H7 (cell line): ENCODE data around the gene BRWD1. TPM values are rescaled to one million over a fixed set of nuclear protein-coding genes. Genes with fewer than 3 reads are reported as not detected.
"Not testable (repeated sequence)": the region's sequence is repeated elsewhere in the genome, so short reads cannot be mapped to it uniquely, and the experiment has no call there.

ENCODE experiments used
- DNase-seq: peaks from one replicate; pipeline ENCODE4 v3.0.0; 2012
- H3K27me3 ChIP-seq: 2 replicates; pipeline ENCODE4 v1.6.0; 2011; ENCODE audit warnings: mild to moderate bottlenecking, low read length; ENCODE audit not compliant: control insufficient read depth, insufficient read depth
- H3K36me3 ChIP-seq: replicated peaks from 2 replicates; pipeline ENCODE4 v1.5.1; 2011; ENCODE audit warnings: low read length; ENCODE audit not compliant: control insufficient read depth, insufficient read depth
- H3K4me3 ChIP-seq: 2 replicates; pipeline ENCODE4 v1.5.1; 2011; ENCODE audit warnings: low read depth, mild to moderate bottlenecking, control low read depth, low read length, moderate library complexity; ENCODE audit not compliant: insufficient read depth
- total RNA-seq: library from RNA; depleted of rRNA; stranded (reverse); fragments of >200 nt; shearing (Covaris generic); gene quantifications from 2 replicates; pipeline ENCODE4 v1.2.3, GENCODE V29; 2014

The BRWD1 gene
- total RNA-seq, 1 experiment from 2014 or later: 33.5 TPM

DNA sequence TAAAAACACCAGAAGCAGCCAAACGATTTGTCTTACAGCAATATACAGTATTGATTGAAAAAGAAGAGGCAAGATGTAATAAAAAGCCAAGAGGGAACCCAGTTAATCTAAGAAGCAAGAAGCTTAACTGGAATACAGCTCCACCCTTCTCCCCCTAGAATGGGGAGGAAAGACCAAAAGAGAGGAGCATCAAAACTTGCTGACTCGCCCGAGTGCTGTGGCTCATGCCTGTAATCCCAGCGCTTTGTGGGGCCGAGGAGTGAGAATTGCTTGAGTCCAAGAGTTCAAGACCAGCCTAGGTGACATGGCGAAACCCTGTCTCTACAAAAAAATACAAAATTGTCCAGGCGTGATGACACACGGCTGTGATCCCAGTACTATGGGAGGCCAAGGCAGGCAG is 32.2 kb downstream of the BRWD1 start:
- Histone ChIP-seq H3K27me3 (no peaks in the 10 kb centered on the region), H3K36me3 (no peaks in the 10 kb centered on the region; the same call in none of the 2 replicates)

GRCh38 chr21:39269620-39270019 is 43.8 kb downstream of the BRWD1 start:
- Histone ChIP-seq H3K36me3 (peaks cover 14% of the 10 kb centered on the region), H3K4me3 (no peak overlapping the region), H3K27me3 (no peaks in the 10 kb centered on the region)
- no peak for DNase-seq

More for the DNA sequence above, 32.2 kb downstream of the BRWD1 start:
- no peak overlapping the region for H3K4me3 ChIP-seq
- DNase-seq: no peak

DNA sequence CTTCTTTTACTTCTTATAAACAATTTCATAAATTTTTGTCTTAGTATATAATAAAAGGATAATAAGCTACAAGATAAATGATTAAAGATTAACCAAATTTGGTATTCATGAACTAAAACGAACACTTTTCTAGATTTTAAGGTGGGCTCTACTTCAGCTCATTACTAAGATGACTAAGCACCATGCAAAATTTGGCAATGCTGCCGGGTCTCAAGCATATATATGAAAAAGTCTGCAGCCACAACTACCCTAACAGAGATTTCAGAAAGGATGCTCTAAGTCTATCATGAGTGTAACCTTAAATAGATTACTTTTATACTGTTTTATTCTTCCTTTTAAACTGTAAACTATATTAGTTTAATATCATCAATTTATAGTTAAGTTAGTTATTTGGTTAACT is 47.8 kb downstream of the BRWD1 start:
- no peak for DNase-seq
- peaks cover 13% of the 10 kb centered on the region for H3K36me3 ChIP-seq
- H3K4me3 ChIP-seq: no peak overlapping the region
- no peaks in the 10 kb centered on the region for H3K27me3 ChIP-seq

GRCh38 chr21:39263372-39263771 is 50.1 kb downstream of the BRWD1 start:
- Histone ChIP-seq H3K27me3 (no peaks in the 10 kb centered on the region), H3K4me3 (no peak overlapping the region), H3K36me3 (peaks cover 9% of the 10 kb centered on the region)
- DNase-seq: no peak

- no peak overlapping the region for H3K4me3 ChIP-seq
- no peak for DNase-seq
- H3K36me3 ChIP-seq: peaks cover 5% of the 10 kb centered on the region
- no peaks in the 10 kb centered on the region for H3K27me3 ChIP-seq
Observed at GRCh38 chr21:39258207-39258606, 55.2 kb downstream of the BRWD1 start.

DNA sequence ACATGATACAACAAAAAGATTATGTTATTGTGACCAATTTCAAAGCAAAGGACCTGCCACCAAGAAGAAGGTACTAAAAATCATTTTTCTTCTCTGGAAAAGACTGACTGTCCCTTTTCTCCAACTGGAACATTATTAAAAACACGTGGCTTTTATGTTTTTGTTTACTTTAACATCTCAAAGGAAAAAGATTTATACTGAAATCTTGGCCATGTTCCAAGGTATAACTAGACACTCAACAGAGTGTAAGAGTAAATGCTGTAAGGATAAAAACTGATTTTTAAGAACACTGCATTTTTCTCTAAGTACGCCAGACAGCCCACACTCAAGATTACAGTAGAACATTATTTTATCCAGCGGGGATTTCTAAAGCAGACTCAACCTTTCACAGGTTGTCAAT is 62.1 kb downstream of the BRWD1 start:
- no peak for DNase-seq
- H3K36me3 ChIP-seq: peaks cover 8% of the 10 kb centered on the region
- H3K4me3 ChIP-seq: no peak overlapping the region
- no peaks in the 10 kb centered on the region for H3K27me3 ChIP-seq

DNA sequence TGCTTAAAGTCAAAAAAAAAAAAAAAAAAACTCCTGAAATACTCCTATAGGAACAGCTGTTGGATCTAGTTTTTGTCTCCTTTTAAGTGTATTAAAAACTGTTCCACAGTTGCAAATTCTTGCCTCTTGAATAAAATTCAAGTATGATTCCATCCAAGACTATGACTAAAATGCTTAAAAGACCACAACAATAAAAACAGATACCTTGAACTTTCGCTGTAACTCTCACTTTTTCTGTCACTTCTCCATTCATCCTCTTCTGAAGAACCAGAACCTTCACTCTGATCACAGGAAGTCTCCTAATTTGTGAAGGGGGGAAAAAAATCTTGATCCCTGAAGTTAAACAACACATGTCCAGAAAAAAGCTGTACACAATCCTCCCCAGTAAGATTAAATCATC is 75.2 kb downstream of the BRWD1 start:
- no peak for DNase-seq
- Histone ChIP-seq H3K4me3 (no peak overlapping the region), H3K27me3 (no peaks in the 10 kb centered on the region), H3K36me3 (peaks cover 16% of the 10 kb centered on the region)

- Histone ChIP-seq H3K27me3 (no peaks in the 10 kb centered on the region), H3K4me3 (no peak overlapping the region), H3K36me3 (peaks cover 15% of the 10 kb centered on the region)
- no peak for DNase-seq
Observed at GRCh38 chr21:39232861-39233291, 80.6 kb downstream of the BRWD1 start.

- Histone ChIP-seq H3K4me3 (no peak overlapping the region), H3K27me3 (no peaks in the 10 kb centered on the region), H3K36me3 (peaks cover 4% of the 10 kb centered on the region)
- no peak for DNase-seq
Observed at GRCh38 chr21:39224930-39225329, 88.5 kb downstream of the BRWD1 start.

DNA sequence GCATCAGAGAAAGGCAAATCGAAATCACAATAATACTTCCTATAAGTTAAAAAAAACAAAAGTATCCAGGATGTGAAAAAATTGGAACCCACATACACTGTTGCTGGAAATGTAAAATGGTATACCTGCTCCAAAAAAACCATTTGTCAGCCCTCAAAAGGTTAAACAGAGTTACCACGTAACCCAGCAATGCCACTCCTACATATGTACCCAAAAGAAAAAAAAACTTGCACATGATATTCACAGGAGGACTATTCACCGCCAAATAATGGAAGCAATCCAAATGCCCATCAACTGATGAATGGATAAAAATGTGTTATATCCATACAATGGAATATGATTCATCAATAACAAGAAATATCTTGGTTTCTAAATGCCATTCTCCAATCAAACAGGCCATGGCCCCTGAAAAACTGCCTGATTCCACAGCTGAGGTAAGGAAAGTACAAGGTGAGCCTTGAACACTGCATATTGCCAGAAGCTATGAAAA is 91.4 kb downstream of the BRWD1 start:
- Histone ChIP-seq H3K4me3 (no peak overlapping the region), H3K27me3 (no peaks in the 10 kb centered on the region), H3K36me3 (peaks cover 2% of the 10 kb centered on the region)
- no peak for DNase-seq

- Histone ChIP-seq H3K27me3 (no peaks in the 10 kb centered on the region), H3K36me3 (peaks cover 1% of the 10 kb centered on the region), H3K4me3 (no peak overlapping the region)
- DNase-seq: no peak
Observed at GRCh38 chr21:39221282-39221996, 92.0 kb downstream of the BRWD1 start.

GRCh38 chr21:39220875-39221274 is 92.6 kb downstream of the BRWD1 start:
- not testable (repeated sequence) for DNase-seq, H3K27me3 ChIP-seq, H3K36me3 ChIP-seq, H3K4me3 ChIP-seq

GRCh38 chr21:39220150-39220549 is 93.3 kb downstream of the BRWD1 start:
- Histone ChIP-seq H3K4me3 (no peak overlapping the region), H3K27me3 (no peaks in the 10 kb centered on the region), H3K36me3 (peaks cover 1% of the 10 kb centered on the region)
- DNase-seq: no peak

- no peaks in the 10 kb centered on the region; the same call in none of the 2 replicates for H3K36me3 ChIP-seq
- H3K27me3 ChIP-seq: no peaks in the 10 kb centered on the region
Observed at GRCh38 chr21:39218082-39218409, 95.4 kb downstream of the BRWD1 start.

DNA sequence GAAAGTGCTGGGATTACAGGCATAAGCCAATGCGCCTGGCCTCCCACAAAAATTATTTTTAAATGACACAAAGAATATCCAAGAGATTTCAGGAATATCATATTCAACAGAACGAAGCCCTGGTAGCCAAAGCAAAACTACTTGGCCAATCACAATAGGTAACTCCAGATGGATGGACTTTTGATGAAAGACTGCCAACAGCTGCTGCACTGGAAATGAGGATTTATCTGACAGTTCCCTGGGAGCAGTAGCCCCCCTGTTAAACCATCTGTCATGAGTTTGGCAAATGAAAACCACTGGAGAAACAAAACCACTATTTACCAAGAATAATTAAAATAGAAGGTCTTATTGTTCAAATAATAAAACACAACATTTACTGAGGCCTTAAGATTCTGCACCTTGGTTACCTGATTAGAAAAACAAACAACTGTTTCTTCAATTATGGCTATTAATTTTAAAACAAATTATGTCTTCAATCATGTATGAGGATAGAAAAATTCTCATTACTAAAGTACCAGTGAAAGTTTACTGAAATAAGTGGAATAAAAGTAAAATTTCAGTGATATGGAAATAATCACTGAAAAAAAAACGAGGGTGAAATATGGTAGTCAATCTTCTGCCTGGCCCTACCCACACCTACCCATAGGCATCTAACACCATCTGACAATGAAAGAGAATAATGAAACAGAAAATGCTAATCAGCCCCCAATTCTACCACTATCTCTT is 95.9 kb downstream of the BRWD1 start:
- H3K27me3 ChIP-seq: no peaks in the 10 kb centered on the region
- no peak for DNase-seq
- no peaks in the 10 kb centered on the region; the same call in none of the 2 replicates for H3K36me3 ChIP-seq
- no peak overlapping the region for H3K4me3 ChIP-seq

More at GRCh38 chr21:39218082-39218409, 95.4 kb downstream of the BRWD1 start:
- DNase-seq: no peak
- H3K4me3 ChIP-seq: no peak overlapping the region
